GM18870 (cell line): ENCODE measurements around the gene KIF5C.

Experiments used
- ATAC-seq: cut with Tn5 transposase; IDR thresholded peaks from one replicate; pipeline ENCODE4 v1.9.1; 2021; ENCODE audit warnings: moderate library complexity; ENCODE audit not compliant: unreplicated experiment

KIF5C gene

DNA sequence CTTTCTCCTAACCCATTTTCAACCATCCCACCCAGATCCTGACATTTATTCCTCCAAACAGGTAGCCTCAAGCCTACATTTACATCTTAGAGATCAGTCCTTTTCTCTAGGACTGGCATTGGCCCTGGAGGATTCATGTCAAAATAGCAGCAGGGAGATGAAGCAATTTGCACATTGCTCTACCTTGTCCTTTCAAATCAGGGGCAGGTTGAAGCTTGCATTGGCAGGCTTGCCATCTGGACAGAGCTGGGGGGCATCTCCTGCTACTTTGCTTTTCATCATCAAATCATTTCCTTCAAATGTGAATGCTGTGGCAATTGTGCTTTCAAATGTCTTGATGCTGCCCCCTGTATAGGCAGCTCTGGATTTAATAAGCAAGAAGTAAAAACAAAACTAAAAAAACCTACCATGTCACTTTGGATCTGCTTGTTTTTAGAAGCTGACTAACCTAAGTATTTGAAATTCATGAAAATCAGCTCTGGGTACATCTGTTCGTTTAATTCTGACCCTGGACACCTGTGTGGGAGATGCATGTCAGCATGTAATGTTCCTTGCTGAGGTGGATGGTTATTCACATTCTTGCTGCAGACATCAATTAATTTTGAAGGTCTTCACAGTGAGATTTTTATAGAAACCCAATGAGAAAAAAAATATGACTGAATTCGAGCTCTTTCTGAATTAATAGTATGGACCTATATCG is 47.9 kb downstream of the KIF5C start:
- no peak for ATAC-seq

DNA sequence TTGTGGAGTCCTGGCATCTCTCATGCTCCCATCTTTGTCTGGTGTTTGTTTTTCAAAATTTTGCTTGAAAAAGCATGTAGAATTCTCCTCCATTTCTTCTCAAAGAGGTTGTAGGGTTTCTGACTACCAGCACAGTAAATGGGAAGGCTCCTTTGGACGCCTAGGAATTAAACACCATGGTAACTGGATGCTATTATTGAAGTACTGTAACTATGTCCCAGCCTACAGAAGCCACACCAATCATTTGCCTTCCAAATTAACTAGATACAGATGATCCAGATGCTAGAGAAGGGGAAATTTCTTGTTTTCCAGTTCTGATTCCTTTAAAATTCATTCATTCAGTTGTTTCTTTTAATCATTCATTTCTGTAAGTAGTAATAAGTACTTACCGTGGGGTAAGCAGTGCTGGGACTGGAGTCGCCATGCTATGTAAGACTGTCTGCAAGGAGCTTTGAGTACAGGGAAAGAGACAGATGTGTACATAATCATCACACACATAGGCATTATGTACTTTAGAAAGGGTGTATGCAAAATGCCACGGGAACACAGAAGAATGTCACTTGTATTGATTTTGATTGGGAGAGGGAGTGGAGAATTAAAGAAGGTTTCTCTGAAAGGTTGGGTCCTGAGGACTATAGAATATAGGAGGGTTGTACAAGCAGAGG is 49.6 kb downstream of the KIF5C start:
- ATAC-seq, result no peak

DNA sequence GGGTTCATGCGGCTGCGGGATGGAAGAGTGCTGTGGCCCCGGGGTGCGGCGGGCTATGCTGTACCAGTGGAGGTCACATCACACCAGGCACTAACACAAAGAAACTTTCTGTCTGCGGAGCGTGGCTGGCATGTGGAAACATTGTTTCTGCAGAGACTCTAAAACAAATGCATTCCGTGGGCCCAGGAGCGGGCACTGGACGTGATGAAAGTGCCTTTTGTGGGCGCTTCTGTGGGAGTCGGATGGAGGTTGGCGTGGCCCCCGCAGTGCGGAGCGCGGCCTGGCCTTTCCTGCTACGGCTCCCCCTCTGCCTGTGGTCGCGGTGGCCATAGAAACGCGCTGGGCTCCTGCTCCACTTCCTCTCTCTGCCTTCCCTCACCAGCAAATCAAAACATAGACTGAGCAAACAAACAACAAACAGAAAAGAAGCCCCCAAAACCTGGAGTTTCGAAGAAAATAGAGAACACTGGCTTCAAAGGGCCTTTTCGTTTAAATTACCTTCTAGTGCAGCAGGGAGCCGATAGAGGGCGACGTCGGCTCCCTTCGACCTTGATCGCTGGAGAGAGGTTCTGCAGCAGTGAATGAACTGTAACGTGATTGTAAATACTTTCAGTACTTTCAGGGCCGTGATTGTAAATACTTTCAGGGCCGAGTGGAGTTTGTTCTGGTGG is 51.4 kb downstream of the KIF5C start:
- ATAC-seq, result peak; percentile 77

DNA sequence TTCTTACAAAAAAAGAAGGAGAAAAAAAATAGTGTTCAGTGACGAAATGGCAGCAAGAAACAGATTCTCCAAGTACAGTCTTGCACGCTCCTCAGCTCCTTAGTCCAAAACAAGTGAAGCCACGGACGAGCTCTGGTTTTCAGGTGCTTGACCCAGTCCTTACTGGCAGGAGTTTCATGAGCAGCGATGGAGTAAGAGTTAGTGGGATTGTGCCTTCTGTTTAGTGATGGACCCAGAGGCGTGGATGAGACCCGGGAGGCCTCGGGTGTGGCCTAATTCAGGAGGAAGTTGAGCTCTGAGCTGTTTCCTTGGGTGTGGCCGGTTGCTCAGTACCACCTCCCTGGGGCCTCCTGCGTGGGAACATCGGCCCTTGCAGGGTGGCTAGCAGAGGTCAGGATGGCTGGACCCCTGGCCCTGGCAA is 52.0 kb downstream of the KIF5C start:
- ATAC-seq, result peak; percentile 61

DNA sequence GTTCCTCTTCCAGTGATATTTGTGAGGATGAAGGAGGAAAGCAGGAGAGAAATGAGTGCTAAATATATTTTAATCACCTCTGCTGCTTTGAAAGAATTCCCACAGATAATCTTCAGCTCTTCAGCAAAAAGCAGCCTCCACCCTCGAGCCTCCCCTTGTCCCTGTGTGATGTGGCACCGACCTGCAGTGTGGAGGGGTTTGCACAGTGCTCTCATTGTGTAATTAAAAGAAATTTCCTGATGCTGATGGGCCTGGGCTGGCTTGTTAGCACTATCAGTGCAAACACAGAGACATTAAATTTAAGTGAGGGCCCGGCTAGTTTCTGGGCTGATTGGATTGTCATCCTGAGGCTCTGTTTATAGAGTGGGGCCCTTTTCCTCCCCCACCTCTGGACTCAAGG is 53.4 kb downstream of the KIF5C start:
- no peak for ATAC-seq

DNA sequence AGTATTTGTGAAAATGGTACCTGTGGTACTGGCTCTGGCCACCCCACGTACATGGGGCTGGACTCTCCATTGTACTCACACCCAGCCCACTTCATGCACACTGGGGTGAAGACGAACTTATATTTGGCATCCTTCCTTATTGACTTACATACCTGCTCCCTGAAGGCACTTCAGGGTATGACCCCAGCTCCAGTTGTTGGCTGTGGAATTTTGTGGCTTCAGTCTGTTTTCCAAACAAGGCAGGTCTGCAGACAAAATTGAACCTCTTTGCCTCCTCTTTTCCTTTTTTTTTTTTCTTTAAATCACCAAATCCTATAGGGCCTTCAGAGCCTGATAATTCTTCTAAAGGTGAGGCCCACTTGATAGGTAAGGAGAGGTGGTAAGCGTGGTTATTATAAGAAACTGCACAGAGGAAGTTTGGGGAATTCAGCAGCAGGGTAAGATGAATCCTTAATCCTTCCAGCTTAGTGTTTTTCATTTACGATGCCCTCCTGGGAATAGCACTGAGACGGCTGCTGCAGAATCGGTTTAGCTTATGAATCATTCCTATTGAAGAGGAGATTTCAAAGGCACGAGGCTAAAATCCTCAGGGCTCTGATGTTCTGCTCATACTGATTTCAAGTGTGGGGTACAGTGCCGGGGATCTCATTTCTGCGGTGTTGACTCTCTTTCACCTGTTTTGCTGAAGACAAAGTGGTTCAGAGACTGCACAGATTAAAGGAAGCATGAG is 55.2 kb downstream of the KIF5C start:
- ATAC-seq, result no peak

DNA sequence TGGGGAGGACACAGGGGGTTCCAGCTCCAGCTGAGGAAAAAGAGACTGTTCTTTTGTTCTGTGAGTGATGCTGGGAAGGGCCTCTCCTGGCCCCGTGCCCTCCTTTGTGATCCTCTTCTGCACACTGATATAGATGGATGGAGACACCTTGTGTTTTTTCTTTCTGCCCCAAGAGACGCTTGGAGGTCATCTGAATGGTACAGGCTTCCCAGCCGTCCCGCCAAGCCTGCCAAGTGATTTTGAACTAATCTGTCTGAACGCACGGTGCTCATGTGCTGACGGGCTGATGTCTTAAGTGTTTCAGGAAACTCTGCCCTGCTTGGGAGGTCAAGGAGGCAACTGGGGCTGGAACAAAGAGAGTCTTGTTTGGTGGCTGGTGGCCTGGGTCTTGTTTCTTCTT is 57.5 kb downstream of the KIF5C start:
- ATAC-seq, result no peak

DNA sequence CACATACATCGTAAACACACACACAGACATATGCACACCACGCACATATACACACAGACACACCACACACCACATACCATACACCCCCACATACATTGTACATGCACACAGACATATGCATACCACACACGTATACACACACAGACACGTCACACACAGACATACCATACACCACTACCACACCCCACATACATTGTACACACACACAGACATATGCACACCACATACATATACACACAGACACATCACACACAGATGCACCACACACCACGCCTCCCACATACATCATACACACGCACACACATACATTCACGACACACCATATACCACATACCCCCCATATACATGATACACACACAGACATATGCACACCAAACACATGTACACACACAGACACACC is 58.4 kb downstream of the KIF5C start:
- no peak for ATAC-seq

DNA sequence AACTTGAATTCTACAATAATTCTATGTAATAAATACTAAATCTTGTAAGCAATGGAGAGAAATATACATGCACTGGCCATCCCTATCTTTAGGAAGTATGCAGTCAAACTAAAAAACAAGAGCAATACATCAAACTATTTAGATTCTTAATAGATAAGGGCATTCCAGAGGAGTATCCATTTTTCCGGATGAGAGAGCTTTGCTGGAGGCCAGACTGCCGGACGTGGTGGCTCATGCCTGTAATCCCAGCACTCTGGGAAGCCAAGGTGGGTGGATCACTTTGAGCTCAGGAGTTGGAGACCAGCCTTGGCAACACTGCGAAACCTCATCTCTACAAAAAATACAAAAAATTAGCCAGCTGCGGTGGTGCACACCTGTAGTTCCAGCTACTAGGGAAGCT is 60.8 kb downstream of the KIF5C start:
- ATAC-seq, result no peak

DNA sequence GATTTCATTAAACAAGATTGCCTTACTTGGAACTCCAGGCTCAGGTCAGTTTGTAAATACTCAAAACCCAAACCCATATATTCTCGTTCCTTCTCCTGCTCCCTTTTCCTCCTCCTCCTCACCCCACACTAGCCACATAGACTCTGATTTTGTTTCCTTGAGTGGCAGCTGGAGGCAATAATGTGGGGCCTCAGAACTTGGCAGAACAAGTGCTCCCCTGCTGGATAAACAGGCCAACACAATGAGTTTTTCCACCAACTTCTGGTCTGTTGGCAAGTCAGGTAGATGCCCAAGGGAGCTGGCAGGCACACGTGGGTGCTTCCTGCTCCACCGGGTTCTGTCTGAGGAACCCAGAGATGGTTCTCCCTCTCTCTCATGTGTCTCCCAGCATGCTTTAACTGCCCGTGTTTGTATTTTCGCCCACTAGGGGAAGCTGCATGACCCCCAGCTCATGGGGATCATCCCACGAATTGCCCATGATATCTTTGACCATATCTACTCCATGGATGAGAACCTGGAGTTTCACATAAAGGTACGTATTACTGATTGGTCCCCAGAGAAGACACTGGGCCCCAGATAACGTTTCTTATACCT is 61.9 kb downstream of the KIF5C start:
- no peak for ATAC-seq

DNA sequence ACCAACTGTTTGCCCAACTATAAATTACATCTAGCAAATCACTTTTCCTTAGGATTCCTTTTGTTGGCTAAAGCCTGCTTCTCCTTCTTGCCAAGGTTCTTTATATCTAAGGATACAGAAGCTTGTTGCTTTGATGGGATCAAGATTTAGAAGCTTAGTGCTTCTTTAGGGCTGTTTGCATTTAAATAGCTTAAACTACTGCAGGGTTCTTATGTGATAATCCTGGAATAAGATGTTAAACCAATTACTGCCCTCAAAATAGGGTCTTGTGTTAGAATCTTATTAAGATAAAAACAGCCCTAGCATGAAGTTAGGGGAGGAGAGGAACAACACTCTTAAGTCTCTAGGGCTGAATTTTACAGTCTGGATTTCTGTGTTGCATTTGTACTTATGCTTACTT is 64.2 kb downstream of the KIF5C start:
- ATAC-seq, result no peak

DNA sequence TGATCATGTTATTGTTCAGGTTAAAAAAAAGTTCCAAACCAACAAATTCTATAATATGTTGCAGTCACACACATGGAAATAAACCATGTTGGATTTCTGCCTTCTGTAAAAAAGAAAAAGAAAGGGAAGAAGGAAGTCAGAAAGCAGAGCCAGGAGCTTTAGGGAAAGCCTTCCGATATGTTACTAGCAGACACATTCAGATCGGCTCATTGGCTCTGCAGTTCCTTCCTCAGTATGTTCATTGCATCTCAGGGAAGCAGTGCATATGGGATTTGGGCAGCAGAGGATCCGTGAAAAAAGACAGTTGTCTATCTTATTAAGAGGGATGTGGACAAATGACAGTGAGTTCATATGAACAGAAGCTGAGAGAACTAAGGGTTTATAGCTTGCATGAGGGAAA is 68.1 kb downstream of the KIF5C start:
- no peak for ATAC-seq

DNA sequence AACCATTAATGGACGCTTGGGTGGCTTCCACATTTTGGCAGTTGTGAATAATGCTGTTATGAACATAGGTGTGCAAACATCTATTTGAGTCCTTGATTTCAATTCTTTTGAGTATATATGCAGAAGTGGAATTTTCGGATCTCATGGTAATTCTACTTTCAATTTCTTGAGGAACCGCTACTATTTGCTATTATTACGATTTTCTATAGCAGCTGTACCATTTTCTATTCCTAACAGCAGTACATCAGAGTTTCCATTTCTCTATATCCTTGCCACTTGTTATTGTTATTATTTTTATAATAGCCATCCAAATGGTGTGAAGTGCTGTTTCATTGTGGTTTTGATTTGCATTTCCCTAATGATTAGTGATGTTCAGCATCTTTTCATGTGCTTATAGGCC is 69.5 kb downstream of the KIF5C start:
- ATAC-seq, result no peak

DNA sequence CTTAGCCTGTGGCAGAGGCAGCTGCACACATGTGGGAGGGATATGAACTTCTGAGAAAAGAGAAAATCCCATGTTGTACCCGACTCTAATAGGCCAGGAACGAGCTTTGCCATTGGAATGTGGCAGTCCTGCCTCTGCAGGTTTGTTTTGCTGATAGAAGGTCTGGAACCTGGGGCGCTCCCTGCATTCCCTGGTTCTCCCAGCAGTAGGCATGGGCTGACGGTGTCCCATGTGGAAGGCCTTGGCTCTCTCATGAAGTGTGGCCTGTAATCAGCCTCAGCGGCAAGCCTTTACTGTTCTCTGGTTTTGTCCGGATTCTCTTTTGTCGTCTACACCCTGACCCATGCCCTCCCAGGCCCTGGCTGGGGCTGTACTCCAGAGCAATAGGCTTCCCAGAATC is 72.3 kb downstream of the KIF5C start:
- ATAC-seq, result no peak

DNA sequence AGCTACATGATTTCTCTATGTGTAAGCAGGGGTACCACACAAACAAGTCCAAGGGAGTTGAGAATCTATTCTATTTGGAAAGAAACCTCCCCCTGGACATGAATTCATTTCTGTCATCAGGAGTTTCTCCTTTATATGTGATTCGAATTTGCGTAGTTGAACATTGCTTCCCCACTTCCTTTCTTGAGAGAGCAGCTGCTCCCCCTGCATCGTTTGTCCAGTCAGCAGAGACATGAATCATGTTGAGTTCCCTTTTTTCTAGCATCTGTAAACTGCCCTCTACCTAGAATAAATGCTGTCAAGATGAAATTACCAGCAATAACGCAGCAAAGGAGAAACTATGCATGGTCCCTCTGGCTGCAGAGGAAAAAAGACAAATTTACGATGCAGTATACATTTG is 73.8 kb downstream of the KIF5C start:
- no peak for ATAC-seq

DNA sequence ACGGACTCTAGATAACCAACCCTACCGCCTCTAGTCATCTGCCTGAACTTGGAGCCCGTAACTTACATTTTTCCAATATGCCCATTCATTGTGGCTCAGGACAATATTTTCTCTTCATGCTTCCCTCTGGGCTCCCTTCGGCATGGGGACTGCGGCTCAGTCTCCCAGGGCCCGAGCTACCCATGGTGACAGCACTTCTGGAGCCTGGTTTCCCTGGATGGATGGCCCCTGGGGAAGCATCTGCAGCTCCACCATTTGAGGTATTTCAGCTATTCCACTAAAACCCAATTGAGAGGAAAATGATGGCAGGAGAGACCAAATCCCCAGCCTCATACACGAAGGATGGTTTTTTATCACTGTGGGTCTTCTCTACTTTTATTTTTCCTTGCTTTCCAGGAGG is 74.3 kb downstream of the KIF5C start:
- no peak for ATAC-seq

DNA sequence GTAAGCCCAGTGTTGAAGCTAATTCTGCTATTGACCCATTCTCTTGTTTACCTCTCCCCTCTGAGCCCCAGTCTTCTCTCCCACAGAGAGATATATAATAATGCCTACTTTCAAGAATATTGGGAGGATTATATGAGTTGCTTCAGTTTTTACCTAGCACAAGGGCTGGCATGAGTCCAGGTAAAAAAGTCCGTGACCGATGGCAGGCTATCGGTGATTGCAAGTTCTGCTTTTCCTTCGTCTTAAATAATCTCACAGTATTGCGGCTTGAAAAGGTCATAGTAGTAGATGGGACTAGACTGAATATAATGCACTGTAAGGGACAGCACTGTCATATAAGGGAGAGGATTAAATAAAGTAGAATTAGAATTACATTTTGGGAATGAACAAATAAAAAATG is 77.6 kb downstream of the KIF5C start:
- no peak for ATAC-seq

DNA sequence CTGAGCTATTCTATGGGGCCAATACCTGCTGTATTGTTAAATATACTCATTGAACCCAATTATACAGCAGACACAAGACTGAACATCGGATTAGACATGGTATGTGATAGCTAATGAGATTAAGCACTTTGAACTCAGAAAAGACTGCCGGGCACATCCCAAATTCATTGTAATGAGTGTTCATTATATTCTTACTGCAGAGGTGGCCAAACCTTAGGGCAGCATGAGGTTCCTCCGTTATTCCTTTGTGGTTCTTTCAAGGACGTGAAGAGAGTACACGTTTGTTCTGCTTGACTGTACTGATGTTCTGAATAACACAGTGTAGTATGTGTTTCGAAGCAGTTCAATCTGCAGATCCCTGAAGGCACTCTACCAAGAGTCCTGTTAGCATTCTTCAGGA is 78.4 kb downstream of the KIF5C start:
- no peak for ATAC-seq

DNA sequence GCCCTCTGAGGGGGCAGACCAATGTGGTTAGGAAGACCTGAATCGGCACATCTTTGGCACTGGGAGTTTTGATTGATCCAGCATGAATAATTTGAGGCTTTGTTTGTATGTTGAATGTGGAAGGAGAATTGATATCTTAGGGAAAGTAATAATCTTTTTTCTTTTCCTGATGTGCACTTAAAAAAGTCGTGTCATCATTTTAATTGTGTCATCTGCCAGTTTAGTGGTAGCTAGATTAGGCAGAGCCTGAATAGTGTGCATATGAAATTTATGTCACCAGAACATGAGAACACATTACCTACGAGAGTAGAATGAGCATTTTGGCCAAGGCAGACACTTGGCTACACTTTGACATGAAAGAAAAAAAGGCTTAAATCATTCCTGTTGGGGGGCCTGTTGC is 79.5 kb downstream of the KIF5C start:
- ATAC-seq, result no peak

DNA sequence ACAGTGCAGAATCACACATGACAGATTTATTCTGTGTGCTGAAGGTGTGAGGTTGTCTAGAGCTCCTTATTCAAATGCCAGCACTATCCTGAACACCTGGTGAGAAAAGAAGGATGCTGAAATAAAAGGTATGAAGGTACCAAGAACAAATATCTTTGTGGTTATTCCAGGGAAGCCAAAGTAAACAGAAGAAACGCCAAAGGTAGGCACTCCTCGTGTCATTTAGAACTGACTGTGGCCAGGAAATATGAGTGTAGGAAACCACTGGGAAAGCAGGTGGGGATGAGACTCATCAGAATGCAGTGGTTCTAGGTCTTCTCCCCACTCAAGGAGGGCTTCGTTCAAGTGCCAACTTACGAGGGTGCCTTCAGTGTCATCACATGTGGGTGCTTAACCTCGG is 80.8 kb downstream of the KIF5C start:
- ATAC-seq, result no peak

DNA sequence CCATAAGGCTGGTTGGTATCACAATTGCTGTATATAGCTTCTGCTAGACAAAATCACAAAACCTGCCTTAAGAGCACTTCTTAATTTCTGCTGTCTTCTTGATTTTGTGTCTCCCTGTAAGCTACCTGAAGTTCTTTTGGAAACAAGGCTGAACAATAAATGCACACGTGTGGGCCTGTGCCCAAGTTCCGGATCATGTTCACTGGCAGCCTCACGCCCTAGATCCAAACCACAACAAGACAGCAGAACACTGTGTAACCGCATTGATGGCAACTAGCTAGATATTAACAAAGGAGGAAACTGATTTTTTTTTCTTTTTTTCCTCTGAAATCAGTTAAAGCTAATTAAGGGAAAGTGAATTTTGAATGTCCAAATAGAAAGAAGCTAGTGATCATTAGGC is 82.0 kb downstream of the KIF5C start:
- no peak for ATAC-seq
